H1 (cell line): ENCODE results near the gene TMEM106A. TPM values are rescaled to one million over a fixed set of nuclear protein-coding genes. Genes with fewer than 3 reads are reported as not detected.
A peak's percentile ranks its signal among the peaks of the same experiment; 100 is the strongest.

Source experiments
- CBX5 ChIP-seq: fragments of 300-800, 300-1000 bp; sonication (generic); IDR thresholded peaks from 2 replicates; pipeline ENCODE4 v1.7.1; 2016; ENCODE audit warnings: antibody characterized with exemption, low read length, low read depth
- CHD1 ChIP-seq: IDR thresholded peaks from 2 replicates; pipeline ENCODE4 v1.6.1; 2012; ENCODE audit warnings: low read depth, low read length, improper control_type of control experiment
- CTBP2 ChIP-seq: IDR thresholded peaks from 2 replicates; pipeline ENCODE4 v1.7.0; 2011; ENCODE audit warnings: borderline replicate concordance, mild to moderate bottlenecking, moderate library complexity, mixed read lengths, low read length; ENCODE audit not compliant: insufficient read depth, insufficient read length
- EGR1 ChIP-seq: IDR thresholded peaks from 2 replicates; pipeline ENCODE4 v1.6.1; 2011; ENCODE audit warnings: low read depth, low read length, borderline replicate concordance
- GABPA ChIP-seq: IDR thresholded peaks from 2 replicates; pipeline ENCODE4 v1.6.1; 2011; ENCODE audit warnings: mild to moderate bottlenecking, low read length, moderate library complexity, borderline replicate concordance; ENCODE audit not compliant: insufficient read depth
- GTF2F1 ChIP-seq: IDR thresholded peaks from 2 replicates; pipeline ENCODE4 v1.6.1; 2012; ENCODE audit warnings: low read depth, low read length, improper control_type of control experiment, borderline replicate concordance
- JUND ChIP-seq: IDR thresholded peaks from 2 replicates; pipeline ENCODE4 v1.6.1; 2011; ENCODE audit warnings: mild to moderate bottlenecking, improper control_type of control experiment, low read length
- POLR2A ChIP-seq, 2 experiments: IDR thresholded peaks; 1 replicate in 1 of 2; 2 replicates in 1 of 2; pipeline ENCODE4 v1.6.1; 2011; ENCODE audit warnings: low read depth in 2 of 2, low read length in 2 of 2, mild to moderate bottlenecking in 2 of 2; ENCODE audit errors: control extremely low read depth in 1 of 2
- SIN3A ChIP-seq, 2 experiments: IDR thresholded peaks in 1 of 2; conservative IDR thresholded peaks in 1 of 2; 2 replicates each; pipeline ENCODE4 v1.6.1; 2011 to 2012; ENCODE audit warnings: low read length in 2 of 2, improper control_type of control experiment in 1 of 2, low read depth in 1 of 2, mild to moderate bottlenecking in 1 of 2
- SP1 ChIP-seq: IDR thresholded peaks from 2 replicates; pipeline ENCODE4 v1.6.1; 2011; ENCODE audit warnings: low read depth, low read length
- TEAD4 ChIP-seq: IDR thresholded peaks from 2 replicates; pipeline ENCODE4 v1.6.1; 2012; ENCODE audit warnings: low read depth, low read length, inconsistent platforms, mixed read lengths
- polyA plus RNA-seq, 7 experiments: library from polyadenylated mRNA; depleted of rRNA in 3 of 7; stranded (reverse) in 5 of 7; unstranded in 2 of 7; fragments of >200 nt in 5 of 7; fragments of 200-250 nt in 2 of 7; gene quantifications; 1 replicate in 5 of 7; 2 replicates in 1 of 7; 4 replicates in 1 of 7; pipeline versions ENCODE4 v1.2.1 to v1.2.3, GENCODE V29; 2011 to 2013; ENCODE audit warnings: missing spikeins in 2 of 7, mixed read lengths in 2 of 7
- total RNA-seq: library from RNA; stranded (reverse); fragmentation: NEBNext Ultra II Directional; extraction: Animal tissue kit (Norgen Biotek cat#: 25700); gene quantifications from 2 replicates; pipeline ENCODE4 v1.2.1, GENCODE V29; 2021
- TF ChIP-seq, protein P1 (sequence below): IDR thresholded peaks from 2 replicates; pipeline ENCODE4 v1.6.1; 2012; ENCODE audit warnings: low read length, inconsistent platforms
- TF ChIP-seq, protein P2 (sequence below): IDR thresholded peaks from 2 replicates; pipeline ENCODE4 v1.6.1; 2011; ENCODE audit warnings: low read length, improper control_type of control experiment
- TF ChIP-seq, protein P3 (sequence below): IDR thresholded peaks from 2 replicates; pipeline ENCODE4 v1.6.1; 2012; ENCODE audit warnings: inconsistent platforms

TMEM106A gene
- total and polyA plus RNA-seq, 2 of the 8 experiments (the other 6 are each of a cell fraction or from before 2014, with no cell fraction given): 3.2 to 5.4 TPM

DNA sequence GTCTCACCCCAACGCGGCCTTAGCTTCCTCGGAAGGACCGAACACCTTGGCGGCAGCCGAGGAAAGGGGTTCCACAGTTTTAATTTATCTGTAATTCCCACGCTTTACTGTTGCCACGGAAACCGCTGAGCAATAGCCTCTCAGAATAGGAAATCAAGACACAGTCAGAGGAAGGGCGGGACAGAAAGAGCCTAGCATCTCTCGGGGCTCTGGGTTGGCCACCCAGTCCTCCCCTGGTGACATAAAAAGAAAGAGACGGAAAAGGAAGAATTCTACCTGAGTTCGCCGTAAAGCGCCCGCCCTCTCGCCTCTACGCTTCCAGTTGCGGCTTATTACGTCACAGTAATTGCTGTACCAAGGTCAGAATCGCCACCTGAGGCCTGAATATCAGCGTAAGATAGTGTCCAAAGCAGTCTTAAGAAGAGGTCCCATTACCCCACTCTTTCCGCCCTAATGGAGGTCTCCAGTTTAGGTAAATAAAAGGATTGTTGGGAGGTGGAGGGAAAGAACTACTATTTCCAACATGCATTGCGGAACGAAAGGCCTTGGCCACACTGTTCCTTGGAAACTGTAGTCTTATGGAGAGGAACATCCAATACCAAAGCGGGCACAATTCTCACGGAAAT, 41.4 kb upstream of the TMEM106A start (continued):
- TF ChIP-seq SP1 (peak; percentile 83), POLR2A (IDR thresholded peaks at IDR 0.05; ENCODE audit: control extremely low read depth in 1 of 2, low read depth in 2 of 2, low read length in 2 of 2) (no peak; a peak in 1 of 3 replicates), TEAD4 (no peak), SIN3A (conservative IDR thresholded peaks at IDR 0.05 in 1 of 2, IDR thresholded peaks at IDR 0.05 in 1 of 2; ENCODE audit: low read depth in 1 of 2, low read length in 2 of 2) (peak; percentile 6 to 85; a peak in 2 of 4 replicates), CTBP2 (no peak), GTF2F1 (no peak), CHD1 (no peak), EGR1 (no peak), JUND (no peak), CBX5 (no peak), GABPA (0 out of 2 replicates have a peak, but pooled peaks have one; percentile 29)
- TF ChIP-seq, protein P1, sequence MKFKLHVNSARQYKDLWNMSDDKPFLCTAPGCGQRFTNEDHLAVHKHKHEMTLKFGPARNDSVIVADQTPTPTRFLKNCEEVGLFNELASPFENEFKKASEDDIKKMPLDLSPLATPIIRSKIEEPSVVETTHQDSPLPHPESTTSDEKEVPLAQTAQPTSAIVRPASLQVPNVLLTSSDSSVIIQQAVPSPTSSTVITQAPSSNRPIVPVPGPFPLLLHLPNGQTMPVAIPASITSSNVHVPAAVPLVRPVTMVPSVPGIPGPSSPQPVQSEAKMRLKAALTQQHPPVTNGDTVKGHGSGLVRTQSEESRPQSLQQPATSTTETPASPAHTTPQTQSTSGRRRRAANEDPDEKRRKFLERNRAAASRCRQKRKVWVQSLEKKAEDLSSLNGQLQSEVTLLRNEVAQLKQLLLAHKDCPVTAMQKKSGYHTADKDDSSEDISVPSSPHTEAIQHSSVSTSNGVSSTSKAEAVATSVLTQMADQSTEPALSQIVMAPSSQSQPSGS: peak; percentile 79; the same call in 1 of the 2 replicates
- TF ChIP-seq, protein P2, sequence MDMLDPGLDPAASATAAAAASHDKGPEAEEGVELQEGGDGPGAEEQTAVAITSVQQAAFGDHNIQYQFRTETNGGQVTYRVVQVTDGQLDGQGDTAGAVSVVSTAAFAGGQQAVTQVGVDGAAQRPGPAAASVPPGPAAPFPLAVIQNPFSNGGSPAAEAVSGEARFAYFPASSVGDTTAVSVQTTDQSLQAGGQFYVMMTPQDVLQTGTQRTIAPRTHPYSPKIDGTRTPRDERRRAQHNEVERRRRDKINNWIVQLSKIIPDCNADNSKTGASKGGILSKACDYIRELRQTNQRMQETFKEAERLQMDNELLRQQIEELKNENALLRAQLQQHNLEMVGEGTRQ: no peak
- TF ChIP-seq, protein P3, sequence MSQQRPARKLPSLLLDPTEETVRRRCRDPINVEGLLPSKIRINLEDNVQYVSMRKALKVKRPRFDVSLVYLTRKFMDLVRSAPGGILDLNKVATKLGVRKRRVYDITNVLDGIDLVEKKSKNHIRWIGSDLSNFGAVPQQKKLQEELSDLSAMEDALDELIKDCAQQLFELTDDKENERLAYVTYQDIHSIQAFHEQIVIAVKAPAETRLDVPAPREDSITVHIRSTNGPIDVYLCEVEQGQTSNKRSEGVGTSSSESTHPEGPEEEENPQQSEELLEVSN: no peak
